Measurements from ENCODE around the gene EVX2.

Gene EVX2

GRCh38 chr2:176122683-176123410 is 39.1 kb upstream of the EVX2 start, which contains the start of gene HOXD9:
Gene HOXD9, plus strand, starts transcription at chr2:176122719. Its CDS starts 50 bp downstream, at chr2:176122769.
- TF ChIP-seq CTCF (IDR thresholded peaks at IDR 0.05; ENCODE audit: control extremely low read depth, extremely low read depth, low read depth, missing control alignments) = no peak
- DNase-seq (ENCODE audit: extremely low spot score) = no peak
- ChIA-PET POLR2A (no interaction called here), CTCF (interaction anchor here (1.0 to 2.2 kb wide), 4 partner anchors 17 to 529 kb away, joined by 3 to 7 read pairs (median 4); no protein-coding TSS in a partner anchor)

- no peak for TF ChIP-seq CTCF (IDR thresholded peaks at IDR 0.05; ENCODE audit: control extremely low read depth, extremely low read depth, low read depth, missing control alignments)
- POLR2A ChIA-PET = no interaction called here
- no peak for DNase-seq (ENCODE audit: extremely low spot score)
- CTCF ChIA-PET = interaction anchor here (1.1 to 2.2 kb wide), 3 partner anchors 17 to 1042 kb away, joined by 3 to 7 read pairs (median 6); no protein-coding TSS in a partner anchor
These were observed 38.4 kb upstream of the EVX2 start for GRCh38 chr2:176122052-176122682.

GRCh38 chr2:176121190-176122051 is 37.7 kb upstream of the EVX2 start:
- ChIA-PET CTCF (interaction anchor here (0.7 to 2.2 kb wide), 8 partner anchors 10 to 1042 kb away, joined by 3 to 7 read pairs (median 4); no protein-coding TSS in a partner anchor), POLR2A (no interaction called here)
- TF ChIP-seq CTCF (IDR thresholded peaks at IDR 0.05; ENCODE audit: control extremely low read depth, extremely low read depth, low read depth, missing control alignments) = no peak
- no peak for DNase-seq (ENCODE audit: extremely low spot score)

- ChIA-PET POLR2A (no interaction called here), CTCF (interaction anchor here (0.7 to 2.2 kb wide), 9 partner anchors 9 to 1042 kb away, joined by 3 to 7 read pairs (median 3); no protein-coding TSS in a partner anchor)
- no peak for DNase-seq (ENCODE audit: extremely low spot score)
- no peak for TF ChIP-seq CTCF (IDR thresholded peaks at IDR 0.05; ENCODE audit: control extremely low read depth, extremely low read depth, low read depth, missing control alignments)
These were observed 36.8 kb upstream of the EVX2 start for GRCh38 chr2:176120364-176121189.

- TF ChIP-seq CTCF (IDR thresholded peaks at IDR 0.05; ENCODE audit: control extremely low read depth, extremely low read depth, low read depth, missing control alignments) = peak; percentile 30
- ChIA-PET CTCF (interaction anchor here (1.7 kb wide), 1 partner anchor 8 kb away, joined by 5 read pairs; no protein-coding TSS in a partner anchor), POLR2A (no interaction called here)
- no peak for DNase-seq (ENCODE audit: extremely low spot score)
These were observed 35.0 kb upstream of the EVX2 start for GRCh38 chr2:176118601-176119339.

Data from GM10248 (cell line).